ENCODE data around the gene CCL21.
A peak's percentile ranks its signal among the peaks of the same experiment; 100 is the strongest.

Gene CCL21

DNA sequence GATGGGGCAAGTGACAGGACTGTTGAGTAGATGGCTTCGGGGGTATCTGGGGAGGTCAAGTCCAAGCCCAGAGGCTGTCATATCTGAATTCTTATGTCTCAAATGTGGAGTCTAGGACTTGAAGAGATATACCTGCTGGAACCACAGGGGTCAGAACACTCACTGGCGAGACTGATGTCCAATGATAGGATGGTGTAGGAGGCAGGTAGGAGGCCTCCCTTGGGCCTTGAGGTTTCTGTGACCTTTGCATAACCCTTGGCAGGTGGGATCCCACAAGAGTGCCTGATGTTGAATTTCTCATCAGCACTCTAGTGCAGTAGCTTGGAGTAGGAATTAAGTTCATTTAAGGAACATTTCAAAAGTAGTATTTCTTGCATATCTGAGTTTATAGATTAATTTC is 2.8 kb downstream of the CCL21 start:
- no peak for DNase-seq

DNA sequence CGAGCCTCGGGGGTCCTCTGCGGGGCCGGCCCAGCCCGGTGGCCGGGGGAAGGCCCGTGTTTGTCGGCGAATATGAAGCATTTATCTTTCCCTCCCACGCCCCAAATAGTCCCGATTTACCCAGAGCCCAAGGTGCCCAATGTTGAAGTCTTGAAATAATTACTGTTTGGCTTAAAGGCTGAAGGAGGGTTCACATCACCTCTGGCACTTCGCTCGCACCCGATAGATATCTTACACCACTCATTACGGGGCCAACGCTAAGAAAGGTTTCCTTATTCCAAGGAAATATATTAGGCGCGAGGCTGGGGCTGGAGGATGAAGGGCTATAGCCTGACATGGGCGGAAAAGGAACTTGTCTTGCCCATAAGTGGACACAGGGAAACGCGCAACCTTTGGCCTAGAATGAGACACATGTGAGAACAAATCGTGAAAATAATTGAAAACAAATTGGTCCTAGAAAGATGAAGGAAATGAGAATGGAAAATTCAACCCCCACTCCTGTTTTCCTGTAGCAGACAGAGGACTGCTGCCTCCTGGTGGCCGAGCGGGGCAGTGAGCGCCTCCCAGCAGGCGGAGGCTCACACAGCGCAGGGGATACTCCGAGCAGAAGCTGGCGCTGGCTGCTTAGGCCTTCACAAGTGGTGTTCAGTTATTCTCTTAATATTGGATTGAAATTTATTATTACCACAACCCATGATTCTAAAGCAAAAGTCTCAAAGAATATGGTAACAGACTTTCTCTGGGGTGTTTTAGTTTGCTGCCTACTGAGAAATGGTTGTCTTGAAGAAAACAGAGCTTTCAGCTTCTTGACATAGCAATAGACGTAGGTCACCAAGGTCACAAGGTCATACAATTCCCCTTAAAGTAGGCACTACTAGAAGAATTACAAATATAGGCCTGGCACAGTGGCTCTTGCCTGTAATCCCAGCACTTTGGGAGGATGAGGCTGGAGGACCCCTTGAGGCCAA is 7.9 kb downstream of the CCL21 start:
- peak; percentile 22 to 56 for DNase-seq

DNA sequence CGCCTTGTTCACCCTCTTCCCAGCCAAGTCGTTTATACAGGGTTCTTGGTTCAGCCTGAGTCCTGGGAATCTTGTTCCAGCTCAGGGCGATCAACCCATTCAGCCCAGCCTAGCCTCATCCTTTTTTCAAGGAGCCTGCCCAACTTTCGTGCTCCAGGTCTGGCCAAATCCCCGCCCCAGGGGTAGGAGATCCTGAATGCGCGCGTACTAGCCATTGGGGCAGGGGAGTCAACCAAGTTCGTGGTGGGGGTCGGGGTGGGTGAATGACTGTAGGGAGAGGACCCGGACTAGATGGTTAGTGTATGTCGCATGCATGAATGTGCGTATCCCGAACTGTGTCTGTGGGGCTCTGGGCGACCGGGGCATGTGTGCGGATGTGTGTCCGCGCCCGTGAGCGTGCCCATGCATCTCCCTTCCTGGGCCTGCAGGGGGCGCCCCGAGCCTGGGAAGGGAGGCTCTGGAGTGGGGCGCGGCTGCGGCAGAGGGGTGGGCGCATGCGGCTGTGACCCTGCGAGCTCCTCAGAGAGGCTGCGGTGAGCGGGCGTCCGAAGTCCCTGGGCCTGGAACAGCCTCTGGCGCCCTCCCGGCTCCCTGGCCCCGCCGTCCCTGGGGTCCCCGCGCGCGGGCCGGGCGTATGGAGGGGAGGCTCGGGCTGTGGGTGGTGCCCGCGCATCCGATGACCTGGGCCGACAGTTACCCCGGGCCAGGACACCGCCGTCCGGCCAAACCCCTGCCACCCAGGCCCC is 8.7 kb downstream of the CCL21 start:
- peak; percentile 7 to 34 for DNase-seq

DNA sequence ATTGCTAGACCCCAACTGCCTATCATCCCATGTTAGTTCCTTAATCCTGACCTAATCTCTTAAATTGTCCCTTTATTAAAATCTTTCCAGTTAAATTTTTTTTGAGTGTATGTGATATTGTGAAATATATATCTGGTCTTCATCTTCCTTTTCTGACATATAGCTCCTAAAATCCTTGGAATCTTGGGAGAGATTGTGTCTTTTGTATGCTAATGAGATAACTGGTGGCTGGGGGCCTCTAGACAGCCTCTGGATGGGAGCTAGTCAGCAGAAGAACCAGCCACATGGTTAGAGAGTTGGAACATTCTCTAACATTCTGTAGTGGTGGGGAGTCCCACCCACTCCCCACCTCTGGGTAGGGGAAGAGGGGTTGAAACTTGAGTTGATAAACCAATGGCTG is 15.1 kb downstream of the CCL21 start:
- DNase-seq: no peak

DNA sequence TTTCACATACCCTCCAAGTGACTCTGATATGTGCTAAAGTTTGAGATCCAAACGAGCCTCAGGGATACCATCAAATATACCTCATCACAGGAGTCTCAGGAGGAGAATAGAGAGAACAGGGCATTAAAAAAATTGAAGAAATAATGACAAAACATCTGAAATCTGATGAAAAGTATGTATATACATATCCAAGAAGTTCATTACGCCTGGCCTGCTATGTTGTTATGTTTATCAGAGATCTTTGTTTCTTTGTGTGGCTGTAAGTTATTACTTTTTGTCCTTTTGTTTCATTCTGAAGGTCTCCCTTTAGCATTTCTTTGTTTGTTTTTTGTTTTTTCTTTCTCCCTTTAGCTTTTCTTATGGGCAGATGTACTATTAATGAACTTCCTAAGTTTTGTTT is 16.4 kb downstream of the CCL21 start:
- DNase-seq: no peak

DNA sequence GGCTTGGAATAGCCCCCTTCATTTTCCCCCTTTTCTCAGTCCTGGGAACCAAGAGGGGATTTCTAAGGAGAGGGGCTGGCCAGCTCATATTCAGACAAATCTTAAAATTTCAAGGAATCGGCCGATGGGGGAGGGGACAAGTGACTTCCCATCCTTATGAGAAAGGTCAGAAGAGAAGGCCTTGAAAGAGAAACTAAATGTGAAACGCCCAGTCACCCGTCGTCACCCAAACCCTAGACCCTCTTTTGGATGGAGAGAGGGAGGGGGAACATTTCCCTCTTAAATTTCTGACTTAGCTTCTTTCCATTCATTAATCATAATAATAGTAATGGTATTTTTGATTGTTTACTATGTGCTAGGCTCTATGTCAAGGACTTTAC is 18.0 kb downstream of the CCL21 start:
- DNase-seq: no peak

DNA sequence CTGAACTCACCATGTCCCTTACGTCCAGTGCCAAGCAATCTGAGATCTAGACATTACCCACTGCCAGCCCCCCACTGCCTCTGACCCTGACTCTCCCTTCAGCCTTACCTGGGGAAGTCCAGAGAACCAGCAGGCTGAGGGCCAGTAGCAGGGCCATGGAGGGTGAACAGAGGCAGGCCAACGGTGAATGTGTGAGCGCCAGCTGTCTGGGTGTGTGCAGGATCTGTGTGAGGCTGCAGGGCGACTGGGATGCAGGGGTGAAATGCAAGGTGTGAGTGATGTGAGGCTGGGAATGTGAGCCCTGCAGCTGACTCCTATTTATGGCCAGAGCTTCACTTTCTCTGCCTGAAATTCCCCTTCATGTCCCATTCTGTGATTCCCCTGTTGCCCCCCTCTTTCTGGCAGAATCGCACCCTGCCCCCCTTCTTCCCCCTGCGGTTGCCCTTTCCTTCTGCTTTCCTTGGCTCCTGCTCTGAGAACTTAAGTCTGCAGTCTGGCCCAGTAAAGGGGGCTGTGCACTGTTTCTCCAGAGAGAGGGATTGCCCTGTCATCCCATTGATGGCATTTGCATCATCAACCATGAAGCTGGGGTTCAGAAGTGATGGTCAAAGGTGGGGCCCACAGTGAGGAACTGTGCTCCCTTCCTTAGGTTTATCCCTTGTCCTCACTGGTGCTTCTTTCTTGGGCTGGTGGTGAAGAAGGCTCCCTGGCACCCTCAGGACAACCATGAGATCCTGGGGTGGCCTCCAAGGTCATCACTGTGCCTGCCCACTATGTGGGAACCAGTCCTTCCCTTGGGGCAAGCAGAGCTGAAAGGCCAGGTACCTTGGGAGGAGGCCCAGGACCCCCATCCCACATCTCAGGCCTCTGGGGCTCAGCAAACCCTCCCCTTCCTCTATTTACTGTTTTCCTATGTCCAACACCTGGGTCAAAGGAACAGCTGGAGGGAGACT is 18.7 kb downstream of the CCL21 start, which contains the start of gene CCL19:
TSS of gene CCL19 (minus strand) at position 294 of the 953 bp plus-strand sequence. CDS start at position 157, 137 bp downstream.
- DNase-seq: no peak

DNA sequence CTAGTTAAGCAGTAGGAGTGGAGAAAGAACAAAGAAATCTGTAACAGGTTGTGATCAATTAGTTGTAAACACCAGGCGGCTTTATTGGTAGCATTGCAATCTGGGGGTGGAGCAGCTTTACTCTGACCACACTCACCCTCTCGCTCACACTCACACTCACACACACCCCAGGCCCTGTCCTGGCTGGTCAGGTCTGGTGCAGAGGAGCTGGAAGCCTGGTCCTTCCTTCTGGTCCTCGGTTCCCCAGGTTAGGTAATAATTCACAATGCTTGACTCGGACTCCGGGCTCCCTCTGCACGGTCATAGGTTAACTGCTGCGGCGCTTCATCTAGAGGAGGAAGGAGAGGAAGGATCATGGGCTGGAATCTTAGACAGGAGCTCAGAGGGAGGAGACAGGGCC is 20.4 kb downstream of the CCL21 start:
- no peak for DNase-seq

DNA sequence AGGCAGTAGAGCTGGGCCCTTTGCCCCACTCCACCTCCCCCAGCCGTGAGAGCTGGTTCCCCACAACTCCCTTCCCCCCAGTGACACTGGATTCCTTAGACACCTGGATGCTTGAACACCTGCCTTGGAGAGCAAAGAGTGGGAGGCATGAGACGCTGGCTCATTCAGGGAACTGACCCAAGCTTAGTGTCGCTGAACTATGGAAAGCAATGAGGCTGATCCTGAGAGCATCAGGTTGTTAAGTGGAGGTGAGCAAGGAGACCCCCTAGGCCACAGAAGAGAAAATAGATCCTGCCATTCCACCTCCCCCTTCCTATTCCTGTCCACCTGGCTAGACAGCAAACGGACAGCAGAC is 20.8 kb downstream of the CCL21 start:
- no peak for DNase-seq

DNA sequence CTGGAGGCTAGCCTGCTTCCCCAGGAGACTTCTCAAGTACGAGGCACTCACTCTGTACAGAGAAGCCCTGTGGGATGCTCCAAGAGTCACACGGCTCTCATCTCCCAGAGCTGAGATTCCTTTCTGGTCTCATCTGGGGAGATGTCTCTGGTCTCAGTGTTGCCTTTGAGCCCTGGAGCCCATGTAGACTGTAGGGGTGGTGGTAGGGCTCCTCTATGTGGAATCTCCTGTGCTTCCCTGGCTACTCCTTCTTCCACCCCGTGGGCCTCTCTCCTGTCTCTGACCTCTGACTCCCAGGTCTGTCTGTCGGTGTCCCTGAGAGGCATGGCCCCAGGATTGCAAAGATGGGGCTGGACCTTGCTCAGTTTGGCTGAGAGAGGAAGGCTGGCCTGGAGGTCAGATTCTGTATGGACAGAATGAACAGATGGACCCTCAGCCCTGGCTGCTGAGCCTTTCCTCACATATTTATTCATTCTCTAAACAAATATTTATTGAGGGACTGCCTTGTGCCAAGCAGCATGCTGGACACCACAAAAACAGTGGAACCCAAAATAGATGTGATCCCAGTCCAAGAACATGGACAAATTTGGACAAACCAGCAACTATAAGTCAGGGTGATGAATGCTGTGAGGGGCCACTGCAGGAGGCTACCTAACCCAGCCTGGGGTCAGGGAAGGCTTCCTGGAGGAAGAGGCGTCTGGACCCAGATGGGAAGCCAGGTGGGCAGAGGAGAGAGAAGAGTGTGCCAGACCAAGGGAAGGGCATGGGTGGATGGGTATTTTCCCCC is 21.4 kb downstream of the CCL21 start:
- DNase-seq: no peak

DNA sequence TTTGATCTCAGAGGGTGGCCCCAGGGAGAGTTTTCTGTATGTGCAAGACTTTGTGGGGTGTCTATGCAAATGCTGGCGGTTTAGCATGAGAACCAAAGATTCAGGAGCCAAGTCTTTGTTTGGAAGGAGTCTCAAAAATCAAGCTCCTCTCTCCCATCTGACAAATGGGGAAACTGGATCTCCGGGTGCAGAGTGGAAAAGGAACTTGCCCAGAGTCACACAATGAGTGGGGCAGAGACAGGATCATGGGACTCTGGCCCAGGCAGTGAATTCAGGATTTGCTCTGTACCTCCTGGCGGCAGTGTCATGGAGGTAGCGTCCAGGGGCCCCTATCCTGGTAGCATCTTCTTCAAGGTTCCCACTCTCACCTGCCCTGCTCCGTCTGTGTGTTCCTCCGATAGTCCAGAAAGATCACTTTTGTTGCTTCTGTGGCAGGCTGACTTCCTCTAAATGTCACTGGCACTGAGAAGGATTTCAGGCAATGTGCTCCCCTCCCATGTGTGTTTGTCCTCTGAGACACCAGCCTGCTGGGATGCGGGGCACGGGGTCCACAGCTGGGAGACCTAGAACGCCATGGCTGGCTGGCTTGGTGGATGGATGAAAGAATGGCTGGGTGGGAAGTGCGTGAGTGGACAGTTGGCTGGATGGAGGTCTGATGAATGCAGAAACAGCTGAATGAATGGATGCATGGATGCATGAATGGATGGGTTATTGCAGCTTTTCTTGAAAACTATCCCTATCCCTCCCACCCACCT is 22.5 kb downstream of the CCL21 start:
- DNase-seq: no peak

DNA sequence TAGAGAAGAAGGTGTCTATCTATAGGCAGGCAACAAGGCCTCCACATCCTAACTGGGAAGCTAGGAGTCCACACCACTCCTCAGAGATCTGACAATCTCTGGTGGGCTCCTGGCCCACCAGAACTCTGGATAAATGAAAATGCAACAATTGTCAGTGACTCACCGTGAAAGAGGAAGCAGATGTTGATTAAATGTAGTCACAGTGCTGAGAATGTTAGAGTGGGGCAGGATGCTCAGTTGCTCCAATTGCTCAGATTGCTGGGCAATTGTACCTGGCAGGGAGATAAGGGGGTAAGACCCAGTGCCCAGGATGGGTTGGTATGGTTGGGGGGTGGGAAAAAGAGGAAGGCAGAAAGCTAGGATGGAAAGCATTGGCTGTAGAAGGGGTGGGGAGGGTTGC is 23.2 kb downstream of the CCL21 start:
- no peak for DNase-seq

DNA sequence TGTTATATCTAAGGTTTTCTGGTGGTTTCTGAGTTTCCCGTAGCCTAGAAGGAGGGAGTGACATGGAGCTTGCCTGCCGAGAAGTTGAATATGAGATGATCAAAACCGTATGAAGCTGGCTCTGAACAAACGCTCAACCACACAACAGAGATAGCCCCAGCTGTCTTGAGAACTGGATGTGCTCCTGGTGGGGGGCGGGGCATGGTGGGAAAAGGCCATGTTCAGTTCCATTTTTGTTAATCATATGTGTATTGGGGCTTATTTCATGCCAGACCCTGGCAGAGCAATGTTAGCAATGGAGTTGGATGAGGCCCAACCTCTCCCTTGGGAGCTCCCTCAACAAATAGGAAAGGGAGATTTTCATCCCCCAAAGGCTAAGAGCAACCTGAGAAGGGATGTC is 23.7 kb downstream of the CCL21 start:
- no peak for DNase-seq

DNA sequence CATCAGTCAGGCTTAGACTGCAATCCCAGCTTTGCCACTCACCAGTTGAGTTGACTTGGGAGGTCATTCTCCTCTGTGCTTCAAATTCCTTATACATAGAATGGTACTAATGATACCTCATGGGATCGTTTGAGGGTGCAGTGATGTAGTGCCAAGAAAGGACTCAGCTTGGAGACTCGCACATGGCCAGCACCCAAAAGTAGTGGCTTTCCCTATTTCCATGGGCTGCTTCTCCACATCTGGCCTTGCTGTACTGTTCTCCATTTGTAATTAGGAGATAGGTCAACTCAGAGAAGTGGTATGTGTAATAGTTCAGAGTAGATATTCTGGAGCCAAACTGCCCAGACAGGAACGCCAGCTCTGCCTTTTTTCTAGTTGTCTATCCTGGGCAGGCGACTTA is 24.3 kb downstream of the CCL21 start:
- no peak for DNase-seq

DNA sequence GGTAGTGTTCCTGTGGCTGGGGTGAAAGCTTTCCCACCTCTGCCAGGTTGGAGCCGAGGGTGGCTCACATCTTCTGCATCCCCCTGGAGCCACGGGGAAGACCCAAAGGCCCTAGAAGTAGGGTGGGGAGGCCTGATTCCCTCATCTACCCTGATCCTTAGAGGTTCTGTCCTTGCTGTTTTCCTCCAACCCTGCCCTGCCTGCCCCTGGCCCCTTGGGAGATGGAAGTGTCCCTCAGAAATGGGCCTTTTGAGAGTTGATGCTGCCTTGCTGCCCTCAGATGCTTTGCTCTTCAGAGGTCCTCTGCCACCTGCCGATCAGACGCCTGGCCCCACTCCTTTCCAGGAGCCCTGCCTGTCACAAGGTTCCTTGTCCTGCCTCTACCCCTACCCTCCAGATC is 25.1 kb downstream of the CCL21 start:
- DNase-seq: no peak

DNA sequence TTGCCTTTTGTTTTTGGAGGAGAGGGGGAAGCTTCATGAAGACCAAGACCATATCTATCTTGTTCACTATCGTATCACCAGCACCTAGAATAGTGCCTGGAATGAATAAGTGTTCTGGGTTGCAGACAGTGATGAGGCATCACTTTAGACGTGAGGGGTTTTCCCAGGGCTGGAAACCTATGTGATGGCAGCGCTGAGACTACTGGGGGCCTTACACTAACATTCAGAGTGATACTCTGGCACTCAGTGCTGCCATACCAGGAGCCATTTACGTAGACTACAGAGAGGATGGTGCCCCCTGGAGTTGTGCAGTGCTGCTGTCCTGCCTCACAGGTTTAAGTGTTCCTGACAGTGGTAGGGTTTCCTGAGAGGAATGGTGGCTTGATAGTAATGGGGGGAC is 25.8 kb downstream of the CCL21 start:
- no peak for DNase-seq

DNA sequence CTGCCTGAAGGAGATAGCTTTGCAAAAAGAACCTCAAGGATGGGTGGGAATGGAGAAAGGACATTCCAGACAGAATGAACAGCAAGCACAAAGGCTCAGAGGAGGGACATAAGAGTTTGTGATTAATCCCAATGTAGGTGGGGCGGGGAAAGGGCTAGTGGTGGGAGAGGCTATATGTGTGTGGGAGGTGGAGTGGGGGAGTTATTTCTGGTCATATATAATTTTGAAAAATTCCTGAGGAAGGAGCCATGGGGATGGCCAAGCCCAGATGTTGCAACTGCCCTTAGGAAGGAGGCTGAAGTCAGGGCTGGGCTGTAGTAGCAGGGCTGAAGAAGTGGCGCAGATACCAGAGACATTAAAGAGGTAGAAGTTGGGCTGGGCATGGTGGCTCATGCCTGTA is 34.1 kb downstream of the CCL21 start:
- DNase-seq: no peak

DNA sequence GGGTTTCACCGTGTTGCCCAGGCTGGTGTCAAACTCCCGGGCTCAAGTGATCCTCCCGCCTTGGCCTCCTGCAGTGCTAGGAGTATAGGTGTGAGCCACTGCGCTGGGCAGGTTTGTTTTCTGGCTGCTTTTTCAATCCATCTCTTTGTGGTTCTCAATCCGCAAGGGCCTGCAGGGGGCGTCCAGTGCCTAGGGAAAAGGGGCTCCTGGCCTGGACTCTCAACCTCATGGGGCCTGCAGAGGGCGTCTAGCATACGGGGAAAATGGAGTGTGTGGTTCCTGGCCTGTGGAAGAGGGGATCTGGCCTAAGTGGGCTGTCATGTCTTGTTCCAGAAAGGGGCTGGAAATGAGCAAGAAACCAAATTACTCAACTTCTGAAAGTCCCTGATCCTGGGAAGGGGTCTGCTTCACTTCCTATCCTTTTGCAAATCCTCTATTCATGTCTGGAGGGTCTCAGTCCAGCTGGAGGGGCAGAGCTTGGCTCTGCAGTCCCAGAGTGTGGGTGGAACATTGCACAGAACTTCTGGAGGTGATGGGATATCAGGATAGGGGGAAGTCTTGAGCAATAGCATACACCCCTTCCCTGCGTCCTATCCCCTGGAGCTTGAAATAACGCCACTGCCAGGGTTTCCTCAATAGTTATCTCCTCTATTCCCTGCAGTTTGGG is 34.8 kb downstream of the CCL21 start:
- peak; percentile 50 to 78 for DNase-seq

DNA sequence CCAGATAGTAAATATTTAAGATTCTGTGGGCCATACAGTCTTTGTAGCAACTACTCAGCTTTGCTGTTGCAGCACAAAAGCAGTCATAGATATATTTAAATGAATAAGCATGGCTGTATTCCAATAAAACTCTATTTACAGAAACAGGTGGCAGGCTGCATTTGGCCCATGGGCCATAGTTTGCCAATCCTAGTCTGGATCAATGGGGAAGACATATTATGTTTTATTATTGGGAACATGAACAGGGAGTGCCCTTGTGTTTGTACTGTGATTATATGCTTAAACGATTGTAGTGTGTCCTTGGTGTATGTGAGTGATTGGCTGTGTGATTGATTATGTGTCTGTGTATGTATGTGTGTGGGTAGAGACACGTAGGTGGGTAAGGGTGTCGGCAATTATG is 35.5 kb downstream of the CCL21 start:
- no peak for DNase-seq

DNA sequence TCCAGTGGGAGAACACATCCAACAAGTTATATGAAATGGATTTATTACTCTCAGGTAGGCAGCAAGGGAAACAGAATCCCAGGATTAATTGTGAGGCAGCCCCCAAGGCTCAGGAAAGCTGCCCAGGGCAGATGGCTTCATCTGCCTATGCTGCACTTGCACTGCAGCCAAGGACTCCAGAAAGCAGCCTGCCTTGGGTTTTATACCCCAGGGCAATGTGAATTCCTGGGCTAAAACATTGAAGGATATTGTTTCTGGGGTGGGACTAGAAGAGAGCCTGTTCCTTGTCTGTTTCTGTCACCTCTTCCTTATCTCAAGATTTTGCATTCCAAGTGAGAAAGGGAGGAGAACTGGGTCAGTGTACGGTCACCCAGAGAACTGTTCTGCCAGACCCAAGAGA is 38.6 kb downstream of the CCL21 start:
- no peak for DNase-seq
